ENCODE measurements around the gene C6orf89. TPM values are rescaled to one million over a fixed set of nuclear protein-coding genes. Genes with fewer than 3 reads are reported as not detected.

Gene C6orf89
- polyA plus RNA-seq, 12 donors: 32.1 to 45.0 (median 37.1) TPM; not detected in 1

DNA sequence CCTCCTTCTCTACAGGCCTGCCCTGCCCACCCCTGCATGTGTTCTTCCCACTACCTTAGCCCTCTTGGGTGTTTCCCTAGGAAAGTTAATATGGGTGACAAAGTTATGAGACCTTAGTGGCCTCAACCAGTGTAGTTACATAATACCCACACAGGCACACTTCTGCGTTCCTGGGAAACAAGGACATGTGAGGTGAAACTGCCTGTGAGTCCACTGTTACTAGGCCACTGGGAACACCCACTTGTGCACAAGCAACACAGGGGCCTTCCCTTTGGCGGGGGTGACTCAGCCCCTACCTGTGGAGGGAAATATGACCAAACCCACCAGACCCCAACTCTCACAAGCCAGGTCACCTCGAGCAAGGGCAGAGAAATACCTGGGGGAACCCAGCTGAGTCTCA is 81.5 kb downstream of the C6orf89 start:
- no peak for DNase-seq

DNA sequence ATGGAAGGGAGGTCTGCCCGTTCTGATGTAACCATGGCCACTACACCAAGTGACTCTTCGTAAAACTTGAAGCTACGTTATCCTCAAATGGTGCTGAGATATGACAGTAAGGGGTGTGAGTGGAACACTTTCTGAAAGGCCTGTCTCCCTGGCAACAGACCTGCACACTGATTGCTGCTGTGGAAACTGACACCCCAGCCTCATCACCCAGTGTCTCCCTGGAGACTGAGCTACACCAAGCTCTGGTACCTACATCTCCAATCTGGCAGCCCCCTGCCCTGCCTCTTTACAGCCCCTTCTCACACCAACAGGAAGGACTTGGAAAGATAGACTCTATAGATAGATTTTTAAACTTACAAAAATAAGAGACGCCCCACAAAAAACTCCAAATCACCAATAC is 82.0 kb downstream of the C6orf89 start:
- DNase-seq: no peak

DNA sequence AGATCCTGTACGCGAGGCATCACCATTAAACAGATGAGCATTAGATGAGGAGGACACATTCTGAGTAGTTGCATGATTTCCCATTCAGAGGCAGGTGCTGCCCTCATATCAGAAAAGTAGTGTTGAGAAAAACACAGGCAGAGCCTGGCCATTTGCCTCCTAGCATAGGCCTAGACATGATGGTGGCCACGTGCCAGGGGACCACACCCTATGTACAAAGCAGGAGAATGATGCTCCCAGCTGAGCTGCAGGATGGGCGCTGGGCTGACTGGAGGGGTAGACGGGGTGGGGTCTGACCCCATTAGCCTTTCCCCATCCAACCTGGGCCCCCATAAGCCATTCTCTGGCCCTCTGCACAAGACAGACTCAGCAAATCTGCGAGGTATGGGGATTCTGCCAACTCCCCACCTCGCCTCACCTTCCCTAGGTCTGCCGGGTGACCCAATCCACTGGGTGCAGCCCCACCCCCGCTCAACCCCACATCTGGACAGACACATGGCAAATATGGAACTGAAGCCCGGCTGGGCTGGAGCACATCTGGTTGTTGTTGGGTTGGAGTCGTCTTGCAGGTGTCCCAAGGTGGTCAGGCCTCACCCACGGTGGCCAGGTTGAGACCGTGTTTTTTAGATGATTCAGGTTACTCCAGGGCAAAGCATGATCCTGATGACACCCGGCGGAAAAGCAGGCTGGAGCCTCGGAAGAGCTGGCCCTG is 82.7 kb downstream of the C6orf89 start:
- DNase-seq: no peak

DNA sequence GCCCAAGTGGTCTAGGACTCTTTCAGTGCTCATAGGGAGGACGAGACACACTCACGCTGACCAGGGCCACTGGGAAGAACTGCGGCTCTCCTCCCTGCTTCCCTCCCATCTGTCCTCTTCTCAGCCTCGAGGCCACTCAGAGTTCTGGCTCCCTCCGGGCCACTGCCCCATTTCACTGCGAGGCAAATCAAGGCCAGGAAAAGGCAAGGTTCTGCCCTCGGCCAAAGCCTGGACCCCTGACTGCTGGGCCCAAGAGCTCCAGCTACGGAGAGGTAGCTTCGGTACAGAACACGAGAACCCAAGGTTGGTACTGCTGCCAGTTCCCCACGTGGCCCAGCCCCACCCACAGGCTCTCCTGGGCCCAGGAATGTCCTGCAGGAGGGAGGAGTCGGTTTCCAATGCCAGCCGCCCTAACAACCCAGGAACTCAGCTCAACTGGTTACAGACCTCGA is 83.5 kb downstream of the C6orf89 start:
- no peak for DNase-seq

DNA sequence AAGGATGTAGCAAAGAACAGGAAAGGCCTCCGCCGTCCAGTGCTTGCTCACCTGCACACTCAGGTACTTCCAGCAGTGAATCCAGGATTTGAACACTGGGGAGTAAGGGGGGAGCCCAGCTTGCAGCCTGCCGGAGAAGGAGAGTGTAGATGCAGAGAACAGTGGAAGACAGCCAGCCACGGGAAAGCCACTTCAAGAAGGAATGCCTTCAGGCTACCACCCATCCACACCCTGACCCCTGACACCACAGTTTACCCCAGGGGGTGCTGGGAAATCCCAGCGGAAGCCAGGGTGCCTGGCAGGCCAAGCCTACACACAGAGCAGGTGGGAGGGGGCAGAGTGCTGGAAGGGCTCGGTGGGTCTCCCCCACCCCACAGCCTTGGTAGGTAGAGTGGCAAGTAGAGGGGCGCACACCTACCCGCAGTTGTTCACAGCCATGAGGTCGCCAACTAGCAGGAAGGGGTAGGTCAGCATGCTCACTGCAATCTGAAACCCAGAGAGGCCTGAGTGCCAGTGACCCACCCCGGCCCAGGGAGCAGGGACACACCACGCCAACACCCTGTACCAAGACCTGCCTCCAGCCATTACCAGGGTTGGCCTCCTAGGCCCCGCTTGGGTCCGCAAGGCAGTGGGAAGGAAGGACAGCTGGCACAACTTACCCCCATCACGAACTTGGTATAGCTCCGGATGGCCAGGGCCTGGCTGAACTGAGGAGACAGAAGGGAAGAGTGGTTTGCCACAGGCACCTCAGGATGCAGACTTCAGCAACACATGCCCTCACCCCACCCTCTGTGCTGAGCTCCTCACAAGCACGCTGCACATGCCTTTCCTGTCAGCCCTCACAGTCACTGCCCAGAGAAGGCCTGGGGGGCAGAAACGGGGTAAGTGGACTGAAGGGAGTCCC is 84.5 kb downstream of the C6orf89 start:
- no peak for DNase-seq

DNA sequence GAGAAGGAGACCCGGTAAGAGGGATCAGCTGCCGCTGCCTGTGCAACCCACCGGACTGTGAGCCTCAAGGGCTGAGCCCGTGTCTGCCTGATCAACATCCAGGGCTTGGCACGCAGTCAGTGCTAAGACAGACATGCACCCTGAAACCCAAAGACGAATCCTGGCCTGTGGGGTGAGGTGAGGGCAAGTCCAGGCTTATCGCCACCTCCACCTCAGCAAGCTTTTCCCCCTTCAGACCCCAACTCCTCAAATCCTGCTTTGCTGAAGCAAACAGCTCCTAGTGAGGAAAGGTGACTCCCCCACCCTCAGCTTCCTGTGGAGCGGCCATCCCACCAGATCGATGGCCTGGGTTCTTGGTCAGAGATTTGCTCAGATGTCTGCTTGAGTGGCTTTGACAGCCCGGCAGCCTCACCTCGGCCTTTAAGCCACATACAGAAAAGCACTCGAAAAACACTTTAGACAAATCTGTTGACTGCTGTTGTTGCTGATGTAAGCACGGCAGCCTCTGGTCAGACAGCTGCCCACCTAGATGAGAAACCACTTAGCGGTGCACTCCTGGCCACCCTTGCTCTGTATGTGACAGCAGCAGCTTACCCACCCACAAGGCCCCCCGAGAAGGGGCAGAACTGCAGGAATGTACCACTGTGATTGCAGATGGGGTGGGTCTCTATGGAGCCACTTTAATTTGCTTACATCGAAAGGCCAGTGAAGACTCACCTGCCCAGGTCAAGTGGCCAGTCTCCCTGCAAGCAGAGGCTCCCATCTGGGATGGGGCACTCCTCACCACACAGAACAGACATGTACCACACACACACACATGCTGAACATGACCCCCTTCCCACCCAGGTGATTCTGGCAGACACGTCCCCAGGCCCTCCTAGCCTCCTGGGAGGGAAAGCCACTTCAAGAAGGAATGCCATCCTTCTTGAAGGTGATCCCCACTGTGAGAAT is 85.4 kb downstream of the C6orf89 start:
- no peak for DNase-seq

DNA sequence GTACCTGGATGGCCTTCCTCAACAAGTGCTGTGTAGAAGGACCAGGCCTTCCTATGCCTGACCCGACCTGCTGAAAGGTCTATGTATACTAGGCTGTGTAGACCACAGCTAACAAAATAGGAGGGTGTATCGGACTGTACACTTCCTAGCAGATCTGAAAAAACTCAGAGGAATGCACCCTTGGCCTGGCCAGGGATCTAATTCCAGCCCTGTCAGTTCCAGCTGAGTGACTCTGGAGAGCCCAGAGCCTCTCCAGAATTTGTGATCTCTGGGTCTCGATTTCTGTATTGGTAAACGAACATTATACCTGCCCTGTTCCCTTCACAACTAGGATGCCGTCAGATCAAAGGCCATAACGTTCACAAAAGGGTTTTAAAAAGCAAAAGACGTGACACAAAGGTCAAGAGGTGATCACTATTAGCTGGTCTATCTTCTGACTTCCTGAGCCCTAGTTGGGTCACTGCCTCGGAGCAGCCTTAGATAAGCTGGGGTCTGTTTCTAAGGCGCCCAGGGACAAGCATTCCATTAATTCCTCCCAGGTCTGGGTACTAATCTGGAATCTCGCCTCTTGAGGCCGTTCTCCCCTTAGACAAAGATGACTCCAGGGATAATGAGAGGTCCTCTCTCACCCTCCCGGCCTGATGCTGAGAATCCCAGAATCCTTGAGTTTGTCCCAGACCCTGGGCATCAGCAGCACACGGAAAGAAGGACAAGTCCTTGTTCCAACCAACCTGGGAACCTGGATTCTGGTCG is 86.3 kb downstream of the C6orf89 start:
- no peak for DNase-seq

DNA sequence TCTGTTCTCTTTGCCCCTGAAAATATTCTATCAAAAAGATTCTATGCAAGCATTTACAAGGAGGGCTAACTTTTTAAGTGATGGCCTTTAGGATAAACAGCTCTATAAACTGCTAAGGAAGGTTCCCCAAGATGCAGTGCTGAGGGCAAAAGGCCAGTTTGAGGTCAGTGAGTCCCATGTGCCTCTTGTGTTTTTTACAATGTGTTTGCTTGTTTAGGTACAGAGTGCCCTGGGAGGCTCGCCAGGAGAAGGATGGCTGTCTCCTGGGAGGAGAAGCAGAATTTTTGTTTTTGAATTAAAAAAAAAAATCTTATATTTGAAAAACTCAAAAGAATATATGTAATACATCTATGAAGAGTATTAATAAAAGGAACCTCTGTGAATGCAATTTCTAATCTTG is 87.4 kb downstream of the C6orf89 start:
- DNase-seq: no peak

DNA sequence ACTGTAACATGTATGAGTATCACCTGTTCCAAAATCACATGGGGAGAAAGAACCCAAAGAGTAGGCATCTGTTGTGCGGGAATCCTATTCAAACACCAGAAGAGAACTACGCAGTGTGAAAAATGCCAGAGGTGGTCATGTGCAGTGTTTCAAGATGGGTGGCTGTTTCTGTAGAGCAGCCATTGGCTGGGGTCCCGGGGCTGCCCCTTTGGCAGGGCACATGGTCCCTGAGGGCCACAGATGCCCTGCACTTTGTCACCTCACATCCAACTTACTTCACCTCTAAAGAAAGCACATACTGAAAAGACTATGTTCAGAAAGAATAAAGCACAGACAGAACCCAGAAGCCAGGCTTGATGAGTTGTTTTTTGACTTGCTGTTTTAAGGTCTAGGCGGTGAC is 87.9 kb downstream of the C6orf89 start:
- DNase-seq: no peak

DNA sequence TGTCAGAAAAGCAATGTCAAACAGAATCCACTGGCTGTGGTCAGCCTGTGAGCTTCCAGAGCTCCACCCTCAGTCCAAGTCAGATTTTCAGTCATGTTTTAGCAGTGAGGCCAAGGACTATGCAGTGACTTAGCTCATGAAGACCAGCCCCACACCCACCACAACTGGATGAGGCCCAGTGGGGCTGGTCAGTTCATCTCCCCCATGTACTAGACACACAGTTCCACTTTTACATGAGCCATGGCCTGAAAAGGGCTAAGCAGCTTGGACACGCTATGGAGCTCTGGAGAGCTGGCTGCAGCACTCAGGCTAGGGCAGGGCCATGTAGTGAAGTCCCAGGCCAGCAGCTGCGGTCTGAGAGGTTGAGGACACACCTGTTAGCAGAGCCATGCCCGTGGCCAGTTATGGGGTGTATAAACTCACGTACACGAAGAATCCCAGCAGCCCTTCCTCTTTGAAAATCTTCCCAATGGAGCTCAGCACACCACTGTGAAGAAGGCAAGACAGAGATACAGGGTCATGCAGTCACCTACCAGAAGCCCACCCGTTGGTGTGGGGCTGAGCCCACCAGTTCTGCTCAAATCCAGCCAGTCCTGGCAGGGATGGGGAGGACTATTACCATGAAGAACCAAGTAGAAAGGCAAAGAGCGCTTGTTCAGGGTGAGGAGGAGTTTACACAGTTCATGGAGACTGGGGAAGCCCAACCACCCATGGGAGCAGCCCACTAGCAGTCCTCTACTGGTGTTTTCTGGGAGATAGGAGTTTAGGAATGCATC is 89.7 kb downstream of the C6orf89 start:
- no peak for DNase-seq

DNA sequence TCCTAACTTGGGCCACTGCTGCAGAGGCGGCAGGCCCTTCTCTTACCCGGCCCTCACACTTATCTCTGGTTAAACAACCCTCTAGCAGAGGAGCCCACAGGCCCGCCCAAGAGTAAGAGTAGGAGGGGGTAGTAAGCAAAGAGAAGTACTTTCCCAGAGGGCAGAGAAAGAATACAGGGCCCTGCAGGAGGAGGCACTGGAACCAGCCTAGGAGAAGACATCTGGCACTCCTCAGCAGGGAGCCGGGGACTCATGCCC is 90.2 kb downstream of the C6orf89 start:
- no peak for DNase-seq

DNA sequence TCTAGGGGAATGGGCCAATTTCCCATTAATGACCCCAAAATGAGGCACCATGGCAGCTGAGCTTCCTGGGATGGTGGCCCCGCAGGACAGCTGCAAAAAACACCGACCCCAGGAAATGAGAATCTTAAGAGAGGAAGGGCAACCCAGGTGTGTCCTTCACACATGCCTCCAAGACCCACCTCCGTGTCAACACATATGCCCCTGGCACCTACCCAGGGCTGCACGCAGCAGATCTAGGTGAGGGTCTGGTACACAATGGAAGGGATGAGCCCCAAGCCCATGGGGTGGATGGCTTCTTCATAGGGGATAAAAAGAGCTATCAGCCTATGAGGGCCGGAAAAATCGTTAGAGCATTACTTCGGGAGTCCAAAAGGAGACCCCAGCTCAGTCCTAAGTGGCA is 90.8 kb downstream of the C6orf89 start:
- DNase-seq: no peak

DNA sequence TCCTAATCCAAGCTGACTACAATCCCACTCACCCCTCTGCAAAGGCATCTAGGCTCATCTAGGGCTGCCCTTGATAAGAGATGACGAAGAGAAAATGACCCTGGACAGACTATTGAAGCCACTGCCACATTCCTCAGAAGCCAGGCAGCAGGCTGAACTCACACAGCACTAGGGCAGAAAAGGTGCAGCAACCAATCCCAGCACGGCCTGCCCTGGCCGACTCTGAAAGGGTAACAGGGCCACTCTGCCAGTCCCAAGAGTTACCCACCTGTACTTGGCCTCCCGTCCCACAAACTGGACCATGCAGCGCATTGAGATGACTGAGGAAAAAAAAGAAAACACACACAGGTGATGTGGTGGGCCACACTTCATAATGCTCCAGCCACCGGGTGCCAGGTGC is 91.2 kb downstream of the C6orf89 start:
- DNase-seq: no peak

DNA sequence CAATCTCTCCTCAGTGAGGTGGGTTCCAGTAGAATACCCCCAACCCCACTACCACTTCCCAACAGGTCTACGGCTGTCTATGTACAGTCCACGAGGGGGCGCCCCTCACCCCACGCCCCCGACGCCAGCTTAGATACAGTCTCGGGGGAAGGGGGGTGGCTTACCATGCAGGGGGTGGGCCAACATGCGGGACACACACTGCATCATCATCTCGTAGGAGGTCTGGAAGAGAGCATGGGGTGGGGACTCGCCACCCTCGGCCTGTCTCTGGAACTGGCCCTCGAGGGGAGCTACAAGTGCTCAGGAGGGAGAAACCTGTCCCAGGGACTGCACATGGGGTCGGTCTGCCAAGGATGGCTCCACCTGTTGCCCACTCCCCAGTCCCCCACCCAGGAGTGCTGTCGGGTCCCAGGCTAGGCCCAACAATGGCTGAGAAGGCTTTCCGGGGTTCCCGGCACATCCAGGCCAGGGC is 91.8 kb downstream of the C6orf89 start:
- no peak for DNase-seq

Other genes with a start within 250 kb of the C6orf89 start
- 100 to 1,000 TPM in 10 of 12 donors, 10 to 100 TPM in 1, not detected in 1; 53.0 to 143 (median 128) TPM for gene CDKN1A, start 207.2 kb upstream of the C6orf89 start, polyA plus RNA-seq (ENCODE audit: insufficient read length in 12 of 12)
- gene RAB44, start 188.1 kb upstream of the C6orf89 start, polyA plus RNA-seq (ENCODE audit: insufficient read length in 12 of 12): under 1 TPM in 8 of 12 donors, not detected in 4; 0.04 to 0.50 (median 0.10) TPM
- 10 to 100 TPM in 7 of 12 donors, 1 to 10 TPM in 4, not detected in 1; 5.7 to 30.5 (median 11.1) TPM for gene CPNE5, start 46.5 kb upstream of the C6orf89 start, polyA plus RNA-seq (ENCODE audit: insufficient read length in 12 of 12)
- 10 to 100 TPM in 11 of 12 donors, not detected in 1; 29.9 to 46.2 (median 36.8) TPM for gene PPIL1, start 11.1 kb upstream of the C6orf89 start, polyA plus RNA-seq (ENCODE audit: insufficient read length in 12 of 12)
- gene PI16, start 68.8 kb downstream of the C6orf89 start, polyA plus RNA-seq (ENCODE audit: insufficient read length in 12 of 12): 10 to 100 TPM in 6 of 12 donors, 1 to 10 TPM in 5, not detected in 1; 5.1 to 65.3 (median 10.9) TPM
- gene MTCH1, start 100.2 kb downstream of the C6orf89 start, polyA plus RNA-seq (ENCODE audit: insufficient read length in 12 of 12): 100 to 1,000 TPM in 7 of 12 donors, 10 to 100 TPM in 4, not detected in 1; 92.8 to 129 (median 105) TPM
- gene FGD2, start 119.7 kb downstream of the C6orf89 start, polyA plus RNA-seq (ENCODE audit: insufficient read length in 12 of 12): 1 to 10 TPM in 11 of 12 donors, not detected in 1; 2.4 to 8.1 (median 3.0) TPM